HG02798 (cell line): ENCODE data around the gene BAIAP3.

ENCODE experiments used
- ATAC-seq: cut with Tn5 transposase; IDR thresholded peaks from one replicate; pipeline ENCODE4 v1.9.1; 2021; ENCODE audit warnings: mild to moderate bottlenecking; ENCODE audit not compliant: unreplicated experiment, poor library complexity

BAIAP3 gene

GRCh38 chr16:1330260-1330914 is 3.1 kb upstream of the BAIAP3 start:
- ATAC-seq = no peak

DNA sequence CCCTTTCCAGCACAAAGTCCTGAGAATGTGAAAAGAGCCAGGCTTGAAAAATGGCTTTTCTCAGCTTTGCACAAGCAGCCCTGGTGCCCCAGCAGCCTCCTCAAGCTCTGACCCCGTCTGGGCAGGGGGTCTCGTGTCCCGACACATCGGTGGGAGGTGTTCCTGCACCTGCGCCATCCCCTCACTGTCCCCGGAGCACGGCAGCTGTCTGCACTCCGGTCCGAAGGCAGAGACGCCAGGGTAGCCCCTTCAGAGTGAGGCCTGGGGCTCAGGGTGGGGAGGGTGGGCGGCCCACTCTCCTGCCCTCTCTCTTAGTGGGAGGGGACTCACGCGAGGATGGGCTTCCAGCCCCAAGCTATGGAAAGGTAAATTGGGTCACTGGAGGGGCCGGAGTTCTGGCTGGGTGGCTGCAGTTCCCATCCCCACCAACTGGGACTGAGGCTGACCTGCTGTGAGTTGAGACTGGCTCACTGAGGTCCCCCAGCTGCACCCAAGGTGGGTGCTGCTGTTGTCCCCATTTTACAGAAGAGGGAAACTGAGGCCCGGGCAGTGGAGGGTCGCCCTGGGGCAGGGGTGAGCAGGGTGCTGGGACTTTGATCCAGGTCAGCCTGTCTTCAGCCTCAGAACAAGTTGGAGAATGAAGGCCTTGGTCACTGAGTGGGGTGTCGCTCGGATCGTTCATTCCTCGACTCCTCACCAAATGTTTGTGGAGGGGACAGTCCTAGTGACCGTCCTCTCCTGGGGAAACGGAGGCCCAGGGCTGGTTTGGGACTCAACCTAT is 2.3 kb upstream of the BAIAP3 start:
- ATAC-seq = no peak

DNA sequence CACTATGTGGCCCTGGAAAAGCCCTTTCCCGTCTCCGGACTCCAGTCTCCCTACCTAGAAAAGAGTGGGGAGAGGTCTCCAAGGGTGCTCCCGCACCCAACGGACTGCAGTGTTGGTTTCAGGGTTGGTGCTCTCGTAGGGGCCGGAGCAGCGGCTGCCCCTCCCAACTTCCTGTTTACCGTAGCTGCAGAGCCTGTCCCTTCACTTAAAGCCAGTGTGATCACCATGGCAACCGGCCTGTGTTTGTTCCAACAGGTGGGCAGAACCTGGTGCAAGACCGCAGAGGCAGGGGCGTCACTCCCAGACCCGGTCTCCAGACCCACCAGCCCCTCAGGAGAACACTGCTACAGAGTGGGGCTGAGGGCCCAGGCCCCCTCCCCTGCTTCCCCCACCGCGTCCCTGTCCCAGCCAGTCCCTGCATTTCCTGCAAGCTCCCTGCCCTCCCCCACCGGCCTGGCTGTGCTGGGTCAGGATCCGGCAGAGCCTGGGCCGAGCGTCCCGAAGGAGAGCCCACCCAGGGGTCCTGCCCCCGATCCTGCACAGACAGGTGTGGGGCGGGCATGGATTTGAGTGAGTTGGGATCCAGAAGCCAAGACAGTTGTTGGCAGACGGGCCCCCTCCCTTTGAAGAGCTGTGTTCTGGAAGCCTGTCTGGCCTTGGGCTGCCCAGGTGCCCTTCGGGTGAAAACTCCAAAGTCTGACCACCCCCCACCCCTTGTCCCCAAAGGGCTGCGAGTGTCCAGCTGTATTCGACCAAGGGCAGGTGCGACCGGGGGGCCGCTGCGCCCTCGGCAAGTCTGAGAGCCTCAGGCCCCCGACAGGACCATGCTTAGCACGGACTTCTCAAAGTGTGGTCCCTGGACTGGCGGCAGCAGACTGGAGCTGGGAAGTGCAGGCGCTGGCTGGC is 1.5 kb upstream of the BAIAP3 start:
- ATAC-seq = no peak

- ATAC-seq = no peak
These were observed 762 bp upstream of the BAIAP3 start for GRCh38 chr16:1332618-1333148.

DNA sequence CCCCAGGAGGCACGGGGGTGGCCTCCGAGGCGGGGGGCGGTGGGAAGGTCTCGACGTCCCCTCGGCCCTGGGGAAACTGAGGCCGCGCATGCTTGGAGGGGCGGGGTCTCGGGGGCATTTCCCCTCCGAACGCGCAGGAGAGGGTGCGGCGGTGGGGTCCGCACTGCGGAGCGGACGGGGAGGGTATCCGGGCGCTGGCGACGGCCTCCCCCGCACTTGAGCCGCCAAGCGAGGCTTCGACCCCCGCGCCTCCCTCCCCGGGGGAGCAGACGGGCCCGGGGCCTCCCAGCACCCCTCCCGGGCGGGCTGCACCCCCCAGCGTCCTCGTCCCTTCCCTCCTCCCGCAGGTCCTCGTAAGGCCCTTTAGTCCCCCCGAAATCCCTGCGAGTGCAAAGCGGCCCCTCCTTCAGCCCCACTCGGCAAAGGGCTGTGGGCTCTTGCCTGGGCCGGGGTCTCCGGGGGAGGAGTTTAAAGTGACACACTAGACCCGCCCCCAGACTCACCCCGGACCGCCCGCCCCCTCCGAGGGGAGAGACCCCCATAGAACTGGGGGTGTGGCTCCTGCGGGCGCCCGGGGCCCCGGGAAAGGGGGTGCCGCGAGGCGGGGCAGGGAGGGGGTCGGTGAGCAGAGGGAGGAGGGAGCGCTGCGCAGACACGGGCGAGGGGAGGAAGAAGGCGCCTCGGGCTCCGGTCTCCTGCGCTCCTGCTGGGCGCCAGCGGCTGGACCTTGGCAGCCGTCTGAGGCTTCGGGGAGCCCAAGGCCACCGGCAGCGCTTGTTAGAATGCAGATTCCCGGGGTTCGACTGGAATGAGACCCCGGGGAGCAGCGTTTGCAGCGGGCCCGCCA is 632 bp downstream of the BAIAP3 start:
- no peak for ATAC-seq

GRCh38 chr16:1334739-1335138 is 1.3 kb downstream of the BAIAP3 start:
- no peak for ATAC-seq

GRCh38 chr16:1335211-1335971 is 1.9 kb downstream of the BAIAP3 start:
- no peak for ATAC-seq

DNA sequence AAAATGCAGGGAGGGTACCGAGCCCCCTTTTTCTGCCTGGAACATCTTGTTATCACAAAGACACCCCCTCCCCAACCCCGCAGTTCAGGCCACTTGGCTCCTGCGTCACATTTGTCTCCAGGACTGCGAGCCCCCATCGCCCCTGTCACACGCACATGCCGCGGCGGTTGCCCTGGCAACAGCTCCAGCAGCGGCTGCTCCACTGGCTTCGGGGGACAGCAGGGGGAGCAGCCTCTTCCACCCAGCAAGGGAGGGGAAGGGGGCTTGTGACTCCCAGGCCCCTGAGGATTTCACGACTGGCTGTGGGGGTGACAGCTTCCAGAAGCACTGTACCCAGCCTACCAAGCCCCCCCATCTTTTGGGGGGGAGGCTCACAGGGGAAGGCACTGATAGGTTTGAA is 2.6 kb downstream of the BAIAP3 start:
- ATAC-seq = no peak

DNA sequence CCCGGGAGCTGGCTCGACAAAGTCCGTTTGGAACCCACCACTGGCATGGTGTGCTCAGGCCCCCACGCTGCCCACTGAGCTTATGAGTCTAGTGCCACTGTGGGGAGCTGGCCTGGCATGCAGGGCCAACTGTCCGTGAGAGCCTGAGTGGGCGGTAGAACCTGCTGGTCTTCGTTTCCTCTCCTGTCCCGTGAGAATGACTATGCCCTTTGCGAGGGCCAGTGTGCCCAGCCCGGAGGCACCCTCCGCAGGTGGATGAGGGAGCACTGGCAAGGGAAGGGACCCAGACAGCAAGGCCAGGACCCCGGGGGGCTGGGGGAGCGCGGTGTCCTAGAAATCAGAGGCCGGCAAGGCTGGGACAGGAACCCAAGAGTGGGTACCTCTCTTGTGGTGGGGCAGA is 3.2 kb downstream of the BAIAP3 start:
- ATAC-seq = no peak

DNA sequence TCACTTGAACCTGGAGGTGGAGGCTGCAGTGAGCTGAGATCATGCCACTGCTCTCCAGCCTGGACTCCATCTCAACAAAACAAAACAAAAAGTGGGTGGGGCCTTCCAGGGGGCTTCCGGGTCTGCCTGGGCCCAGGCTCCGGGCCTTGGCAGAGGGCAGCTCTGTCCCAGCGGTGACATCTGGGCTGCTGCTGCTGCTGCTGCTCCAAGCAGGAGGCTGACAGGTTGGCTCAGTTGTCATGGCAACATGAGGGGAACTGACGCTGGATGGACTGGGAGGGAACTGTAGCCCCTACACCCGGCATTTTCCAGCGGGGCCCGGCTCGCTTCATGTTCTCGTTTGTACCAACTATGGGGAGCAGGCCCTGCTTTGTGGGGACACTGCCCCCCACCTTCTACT is 4.0 kb downstream of the BAIAP3 start:
- ATAC-seq = no peak

- ATAC-seq = no peak
These were observed 4.8 kb downstream of the BAIAP3 start for GRCh38 chr16:1338119-1338730.

DNA sequence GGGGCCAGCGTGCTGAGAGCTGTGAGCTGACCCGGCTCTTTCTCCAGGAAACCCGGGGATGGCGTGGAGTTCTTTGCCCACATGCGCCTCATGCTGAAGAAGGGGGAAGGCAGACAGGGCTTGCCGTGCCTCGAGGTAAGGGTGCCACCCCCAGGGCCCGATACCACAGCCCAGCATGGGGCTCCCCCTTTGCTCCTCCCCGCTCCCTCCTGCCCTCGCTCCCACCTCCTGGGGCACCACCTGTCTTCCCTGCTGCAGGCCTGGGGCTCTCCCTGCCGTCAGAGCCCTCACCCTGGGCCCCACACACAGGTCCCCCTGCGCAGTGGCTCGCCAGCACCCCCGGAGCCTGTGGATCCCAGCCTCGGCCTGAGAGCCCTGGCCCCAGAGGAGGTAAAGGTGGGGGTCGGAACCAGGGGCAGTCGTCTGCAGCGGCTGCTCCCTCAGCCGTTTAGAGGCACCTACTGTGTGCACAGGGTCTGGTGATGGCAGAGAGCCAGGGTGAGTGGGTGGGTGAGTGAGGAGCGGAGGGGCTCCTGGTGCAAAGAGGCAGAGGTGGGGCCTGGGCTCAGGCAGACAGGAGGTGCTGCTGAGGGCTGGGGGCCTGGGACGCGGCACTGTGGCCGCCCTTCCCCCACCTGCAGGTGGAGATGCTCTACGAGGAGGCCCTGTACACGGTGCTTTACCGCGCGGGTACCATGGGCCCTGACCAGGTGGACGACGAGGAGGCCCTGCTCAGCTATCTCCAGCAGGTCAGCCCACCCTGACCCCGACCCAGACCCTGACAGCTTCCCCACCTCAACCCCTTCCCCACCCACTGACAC is 5.6 kb downstream of the BAIAP3 start:
- no peak for ATAC-seq

DNA sequence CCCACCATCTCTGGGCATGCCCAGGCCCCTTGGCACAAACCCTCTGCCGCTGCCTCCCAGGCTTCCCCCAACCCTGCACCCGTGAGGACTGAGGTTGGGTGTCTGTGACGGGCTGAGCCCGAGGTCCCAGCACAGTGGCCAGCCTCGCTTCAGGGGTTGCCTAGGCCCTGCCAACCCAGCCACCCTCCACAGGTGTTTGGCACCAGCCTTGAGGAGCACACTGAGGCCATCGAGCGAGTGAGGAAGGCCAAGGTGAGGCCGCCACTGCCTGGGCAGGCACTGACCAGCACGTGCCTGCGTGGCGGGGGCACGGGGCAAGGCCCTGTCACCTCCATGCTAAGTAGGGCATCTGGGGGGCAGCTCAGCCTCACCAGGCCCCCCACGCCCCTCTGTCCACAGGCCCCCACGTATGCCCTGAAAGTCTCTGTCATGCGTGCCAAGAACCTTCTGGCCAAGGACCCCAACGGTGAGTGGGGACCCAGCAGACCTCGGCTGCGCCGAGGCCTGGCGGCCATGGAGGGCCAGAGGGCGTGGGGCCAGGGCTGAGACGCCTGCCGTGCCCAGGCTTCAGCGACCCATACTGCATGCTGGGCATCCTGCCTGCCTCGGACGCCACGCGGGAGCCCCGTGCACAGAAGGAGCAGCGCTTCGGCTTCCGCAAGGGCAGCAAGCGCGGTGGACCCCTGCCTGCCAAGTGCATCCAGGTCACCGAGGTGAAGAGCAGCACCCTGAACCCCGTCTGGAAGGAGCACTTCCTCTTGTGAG is 7.5 kb downstream of the BAIAP3 start:
- ATAC-seq = no peak

DNA sequence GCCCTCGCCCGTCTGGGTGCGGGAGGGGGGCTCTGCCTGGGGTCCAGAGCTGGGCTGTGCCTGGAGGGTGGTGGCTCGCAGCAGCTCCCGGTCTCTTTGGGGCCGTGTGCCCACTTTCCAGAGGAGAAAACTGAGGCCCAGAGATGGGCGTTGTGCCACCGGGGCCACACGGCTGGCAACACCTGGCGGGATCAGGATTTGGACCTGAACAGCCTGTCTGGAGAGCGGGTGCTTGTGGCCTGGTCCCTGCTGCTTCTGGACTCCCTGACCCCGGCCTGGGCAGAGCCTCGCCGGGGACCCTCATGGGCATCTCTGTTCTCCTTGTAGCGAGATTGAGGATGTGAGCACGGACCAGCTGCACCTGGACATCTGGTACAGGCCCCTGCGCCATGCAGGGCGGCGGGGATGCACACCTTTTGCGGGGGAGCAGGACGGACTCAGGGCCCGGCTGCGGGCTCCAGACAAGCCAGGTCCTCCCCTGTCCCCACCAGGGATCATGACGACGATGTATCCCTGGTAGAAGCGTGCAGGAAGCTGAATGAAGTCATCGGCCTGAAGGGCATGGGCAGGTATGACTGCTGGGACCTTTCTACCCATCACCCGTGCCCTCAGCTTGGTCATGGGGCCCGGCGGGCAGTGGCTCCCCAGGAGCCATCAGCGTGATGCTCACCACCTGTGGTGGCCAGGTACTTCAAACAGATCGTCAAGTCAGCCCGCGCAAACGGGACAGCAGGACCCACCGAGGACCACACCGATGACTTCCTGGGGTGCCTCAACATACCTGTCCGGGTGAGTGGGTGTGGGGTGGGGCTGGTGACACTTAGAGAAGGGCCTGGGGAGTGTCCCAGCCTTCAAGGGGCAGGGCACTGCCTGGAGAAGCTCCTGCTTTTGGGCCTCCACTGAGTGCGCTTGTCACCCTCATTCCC is 8.3 kb downstream of the BAIAP3 start:
- no peak for ATAC-seq

GRCh38 chr16:1342526-1343427 is 9.3 kb downstream of the BAIAP3 start:
- peak; percentile 87 for ATAC-seq
